GM23338 (cell line): ENCODE results near the gene CHCHD3. TPM values are rescaled to one million over a fixed set of nuclear protein-coding genes. Genes with fewer than 3 reads are reported as not detected.
A peak's percentile ranks its signal among the peaks of the same experiment; 100 is the strongest.

ENCODE experiments used
- ATAC-seq: fragments of 200-7000 bp; cut with Tn5 transposase; 3 replicates; pipeline ENCODE4 v1.9.1; 2020
- DNase-seq: peaks from one replicate; pipeline ENCODE4 v3.0.0-alpha.2; 2015; ENCODE audit warnings: low spot score
- H2AFZ ChIP-seq: fragments of 200-600 bp; sonication (generic); 2 replicates; pipeline ENCODE4 v1.8.0; 2016; ENCODE audit warnings: antibody characterized with exemption, mild to moderate bottlenecking, moderate library complexity
- H3F3A ChIP-seq: fragments of 200-600 bp; sonication (generic); replicated peaks from 2 replicates; pipeline ENCODE4 v1.8.0; 2017; ENCODE audit warnings: antibody characterized with exemption, mixed run types, low read depth
- H3K27ac ChIP-seq: fragments of 200-600 bp; sonication (generic); 2 replicates; pipeline ENCODE4 v1.6.1; 2016; ENCODE audit warnings: low read depth
- H3K27me3 ChIP-seq: fragments of 200-600 bp; sonication (generic); 2 replicates; pipeline ENCODE4 v1.8.0; 2016; ENCODE audit warnings: mild to moderate bottlenecking, mixed run types, moderate library complexity; ENCODE audit not compliant: insufficient read depth
- H3K36me3 ChIP-seq: fragments of 200-600 bp; sonication (generic); 2 replicates; pipeline ENCODE4 v1.8.0; 2016; ENCODE audit warnings: mild to moderate bottlenecking; ENCODE audit not compliant: insufficient read depth
- H3K4me1 ChIP-seq: fragments of 200-600 bp; sonication (generic); 2 replicates; pipeline ENCODE4 v1.8.0; 2016; ENCODE audit warnings: mild to moderate bottlenecking, moderate library complexity; ENCODE audit not compliant: insufficient read depth
- H3K4me2 ChIP-seq: fragments of 200-600 bp; sonication (generic); 2 replicates; pipeline ENCODE4 v1.7.1; 2017; ENCODE audit warnings: mixed run types
- H3K4me3 ChIP-seq: fragments of 200-600 bp; sonication (generic); 2 replicates; pipeline ENCODE4 v1.6.1; 2016; ENCODE audit warnings: mixed run types
- H3K79me2 ChIP-seq: fragments of 200-600 bp; sonication (generic); replicated peaks from 2 replicates; pipeline ENCODE4 v1.8.0; 2017; ENCODE audit warnings: mild to moderate bottlenecking; ENCODE audit not compliant: insufficient read depth
- H3K9me2 ChIP-seq: fragments of 200-600 bp; sonication (generic); 2 replicates; pipeline ENCODE4 v1.8.0; 2017; ENCODE audit not compliant: insufficient read depth
- H4K20me1 ChIP-seq: fragments of 200-600 bp; sonication (generic); replicated peaks from 2 replicates; pipeline ENCODE4 v1.8.0; 2017; ENCODE audit warnings: mild to moderate bottlenecking; ENCODE audit not compliant: insufficient read depth
- H3K27ac Mint-ChIP-seq: 2 replicates; pipeline ENCODE4 v1.8.0; 2020; ENCODE audit warnings: inconsistent platforms, mild to moderate bottlenecking, moderate library complexity, mixed read lengths
- H3K27me3 Mint-ChIP-seq: 3 replicates; pipeline ENCODE4 v1.8.0; 2022; ENCODE audit warnings: low read depth, mild to moderate bottlenecking, moderate library complexity, mixed read lengths, inconsistent platforms; ENCODE audit not compliant: insufficient read depth, poor library complexity
- H3K36me3 Mint-ChIP-seq: 3 replicates; pipeline ENCODE4 v1.8.0; 2021; ENCODE audit warnings: low read depth, mild to moderate bottlenecking, inconsistent platforms, moderate library complexity, mixed read lengths
- H3K4me1 Mint-ChIP-seq: 3 replicates; pipeline ENCODE4 v1.8.0; 2020; ENCODE audit warnings: mild to moderate bottlenecking, inconsistent platforms, mixed read lengths
- H3K4me3 Mint-ChIP-seq: 3 replicates; pipeline ENCODE4 v1.8.0; 2021; ENCODE audit warnings: moderate library complexity, mild to moderate bottlenecking, inconsistent platforms, mixed read lengths
- H3K9me3 Mint-ChIP-seq: 3 replicates; pipeline ENCODE4 v1.8.0; 2020; ENCODE audit warnings: moderate library complexity, mild to moderate bottlenecking, inconsistent platforms, mixed read lengths
- CREB1 ChIP-seq: fragments of 250-450 bp; sonication (Bioruptor Pico); IDR thresholded peaks from 2 replicates; pipeline ENCODE4 v1.5.0; 2020; ENCODE audit warnings: low read depth, mild to moderate bottlenecking, moderate library complexity
- EZH2 ChIP-seq: fragments of 200-600 bp; sonication (generic); IDR thresholded peaks from one replicate; pipeline ENCODE4 v1.8.0; 2017; ENCODE audit warnings: antibody characterized with exemption, mild to moderate bottlenecking, low read depth; ENCODE audit not compliant: unreplicated experiment
- EZH2phosphoT487 ChIP-seq: fragments of 200-600 bp; sonication (generic); IDR thresholded peaks from one replicate; pipeline ENCODE4 v1.8.1; 2018; ENCODE audit warnings: antibody characterized with exemption; ENCODE audit not compliant: unreplicated experiment
- JUNB ChIP-seq: IDR thresholded peaks from one replicate; pipeline ENCODE4 v1.6.1; 2016; ENCODE audit warnings: antibody characterized with exemption; ENCODE audit not compliant: unreplicated experiment
- NANOG ChIP-seq: IDR thresholded peaks from 2 replicates; pipeline ENCODE4 v1.6.1; 2016; ENCODE audit warnings: antibody characterized with exemption, borderline replicate concordance
- POLR2AphosphoS5 ChIP-seq: IDR thresholded peaks from 2 replicates; pipeline ENCODE4 v1.6.1; 2016; ENCODE audit warnings: antibody characterized with exemption, low read depth
- STAT1 ChIP-seq: IDR thresholded peaks from one replicate; pipeline ENCODE4 v1.6.1; 2016; ENCODE audit warnings: antibody characterized with exemption; ENCODE audit not compliant: unreplicated experiment
- ZNF114 ChIP-seq: fragments of 250-450 bp; sonication (Bioruptor Pico); IDR thresholded peaks from 2 replicates; pipeline ENCODE4 v1.5.0; 2020; ENCODE audit warnings: mild to moderate bottlenecking, moderate library complexity
- ZNF331 ChIP-seq: fragments of 250-450 bp; sonication (Bioruptor Pico); IDR thresholded peaks from 2 replicates; pipeline ENCODE4 v1.5.0; 2020; ENCODE audit warnings: low read depth, mild to moderate bottlenecking, moderate library complexity
- polyA plus RNA-seq: library from polyadenylated mRNA; unstranded; fragments of >200 nt; fragmentation: Nextera tagmentation; extraction: Ambion mirVana; gene quantifications from 2 replicates; pipeline ENCODE4 v1.2.1, GENCODE V29; 2016
- total RNA-seq: library from RNA; depleted of rRNA; stranded (reverse); fragments of >200 nt; shearing (Covaris generic); gene quantifications from 2 replicates; pipeline ENCODE4 v1.2.3, GENCODE V29; 2014
- TF ChIP-seq, protein P1 (sequence below): IDR thresholded peaks from 2 replicates; pipeline ENCODE4 v1.6.1; 2016; ENCODE audit warnings: antibody characterized with exemption
- TF ChIP-seq, protein P2 (sequence below): IDR thresholded peaks from one replicate; pipeline ENCODE4 v1.6.1; 2018; ENCODE audit warnings: antibody characterized with exemption; ENCODE audit not compliant: unreplicated experiment
- TF ChIP-seq, protein P3 (sequence below), 2 experiments: fragments of 200-600 bp in 1 of 2; sonication (generic) in 1 of 2; conservative IDR thresholded peaks; 2 replicates each; pipeline versions ENCODE4 v1.5.1 to v1.6.1; 2016 to 2017; ENCODE audit warnings: antibody characterized with exemption in 2 of 2, low read depth in 2 of 2, mild to moderate bottlenecking in 2 of 2, moderate library complexity in 1 of 2

The CHCHD3 gene
- total and polyA plus RNA-seq, 2 experiments from 2014 or later: 107 to 131 TPM

DNA sequence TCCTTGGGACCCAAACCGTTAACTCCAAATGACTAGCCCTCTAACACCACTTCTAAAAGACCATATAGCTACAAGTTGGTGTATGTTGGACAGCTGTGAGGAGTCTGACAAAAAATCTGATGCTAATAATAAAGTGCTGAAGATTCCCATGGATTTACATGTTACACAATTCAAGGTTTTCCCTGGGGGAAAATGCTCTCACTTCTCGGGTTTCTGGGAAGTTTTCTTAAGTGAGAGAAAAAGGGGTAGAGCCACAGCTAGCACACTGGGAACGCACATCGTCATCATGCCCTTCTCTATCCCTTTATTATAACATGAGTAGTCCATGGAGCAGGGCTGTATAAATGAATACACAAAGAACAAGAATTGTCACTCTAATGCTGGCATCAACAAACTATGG is 162.1 kb downstream of the CHCHD3 start (continued):
- TF ChIP-seq ZNF114 (CRISPR knock-in tag) (no peak), EZH2phosphoT487 (no peak), POLR2AphosphoS5 (no peak), NANOG (no peak), JUNB (no peak)
- TF ChIP-seq, protein P1, sequence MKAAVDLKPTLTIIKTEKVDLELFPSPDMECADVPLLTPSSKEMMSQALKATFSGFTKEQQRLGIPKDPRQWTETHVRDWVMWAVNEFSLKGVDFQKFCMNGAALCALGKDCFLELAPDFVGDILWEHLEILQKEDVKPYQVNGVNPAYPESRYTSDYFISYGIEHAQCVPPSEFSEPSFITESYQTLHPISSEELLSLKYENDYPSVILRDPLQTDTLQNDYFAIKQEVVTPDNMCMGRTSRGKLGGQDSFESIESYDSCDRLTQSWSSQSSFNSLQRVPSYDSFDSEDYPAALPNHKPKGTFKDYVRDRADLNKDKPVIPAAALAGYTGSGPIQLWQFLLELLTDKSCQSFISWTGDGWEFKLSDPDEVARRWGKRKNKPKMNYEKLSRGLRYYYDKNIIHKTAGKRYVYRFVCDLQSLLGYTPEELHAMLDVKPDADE: no peak
- TF ChIP-seq, protein P2, sequence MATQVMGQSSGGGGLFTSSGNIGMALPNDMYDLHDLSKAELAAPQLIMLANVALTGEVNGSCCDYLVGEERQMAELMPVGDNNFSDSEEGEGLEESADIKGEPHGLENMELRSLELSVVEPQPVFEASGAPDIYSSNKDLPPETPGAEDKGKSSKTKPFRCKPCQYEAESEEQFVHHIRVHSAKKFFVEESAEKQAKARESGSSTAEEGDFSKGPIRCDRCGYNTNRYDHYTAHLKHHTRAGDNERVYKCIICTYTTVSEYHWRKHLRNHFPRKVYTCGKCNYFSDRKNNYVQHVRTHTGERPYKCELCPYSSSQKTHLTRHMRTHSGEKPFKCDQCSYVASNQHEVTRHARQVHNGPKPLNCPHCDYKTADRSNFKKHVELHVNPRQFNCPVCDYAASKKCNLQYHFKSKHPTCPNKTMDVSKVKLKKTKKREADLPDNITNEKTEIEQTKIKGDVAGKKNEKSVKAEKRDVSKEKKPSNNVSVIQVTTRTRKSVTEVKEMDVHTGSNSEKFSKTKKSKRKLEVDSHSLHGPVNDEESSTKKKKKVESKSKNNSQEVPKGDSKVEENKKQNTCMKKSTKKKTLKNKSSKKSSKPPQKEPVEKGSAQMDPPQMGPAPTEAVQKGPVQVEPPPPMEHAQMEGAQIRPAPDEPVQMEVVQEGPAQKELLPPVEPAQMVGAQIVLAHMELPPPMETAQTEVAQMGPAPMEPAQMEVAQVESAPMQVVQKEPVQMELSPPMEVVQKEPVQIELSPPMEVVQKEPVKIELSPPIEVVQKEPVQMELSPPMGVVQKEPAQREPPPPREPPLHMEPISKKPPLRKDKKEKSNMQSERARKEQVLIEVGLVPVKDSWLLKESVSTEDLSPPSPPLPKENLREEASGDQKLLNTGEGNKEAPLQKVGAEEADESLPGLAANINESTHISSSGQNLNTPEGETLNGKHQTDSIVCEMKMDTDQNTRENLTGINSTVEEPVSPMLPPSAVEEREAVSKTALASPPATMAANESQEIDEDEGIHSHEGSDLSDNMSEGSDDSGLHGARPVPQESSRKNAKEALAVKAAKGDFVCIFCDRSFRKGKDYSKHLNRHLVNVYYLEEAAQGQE: no peak

DNA sequence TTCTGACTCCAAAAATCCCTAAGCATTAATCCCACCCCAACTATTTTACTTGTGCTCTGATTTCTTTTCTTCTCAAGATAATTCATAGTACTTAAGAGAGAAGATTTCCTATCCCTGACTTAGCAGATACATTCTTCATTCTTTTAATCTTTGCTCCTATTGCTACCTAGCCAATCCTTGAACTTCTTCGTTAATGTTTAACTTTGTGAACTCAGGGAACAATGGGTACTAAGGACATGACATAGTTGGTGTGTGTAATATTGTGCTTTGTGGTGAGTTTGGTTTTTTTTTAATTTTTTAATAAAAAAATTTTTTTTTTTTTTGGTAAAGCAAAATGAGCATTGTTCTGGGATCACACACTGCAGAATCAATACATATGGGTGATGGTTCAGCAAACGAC is 166.2 kb downstream of the CHCHD3 start:
- Histone ChIP-seq H3K9me2 (no peaks in the 10 kb centered on the region), H4K20me1 (peaks cover 14% of the 10 kb centered on the region; the same call in 1 of the 2 replicates), H3K79me2 (peaks cover 13% of the 10 kb centered on the region), H3K27me3 (no peaks in the 10 kb centered on the region), H3F3A (no peaks in the 10 kb centered on the region), H3K27ac (no peak overlapping the region), H3K4me1 (0 out of 2 replicates have a peak, but pooled peaks cover 4% of the 10 kb centered on the region), H3K36me3 (no peaks in the 10 kb centered on the region), H2AFZ (no peak overlapping the region), H3K4me2 (no peak overlapping the region), H3K4me3 (no peak overlapping the region)
- H3K27ac Mint-ChIP-seq: 0 out of 2 replicates have a peak overlapping the region, but pooled peaks have one; percentile 9
- H3K4me1 Mint-ChIP-seq: peaks cover 2% of the 10 kb centered on the region; the same call in 2 of the 3 replicates
- H3K36me3 Mint-ChIP-seq: peaks cover 9% of the 10 kb centered on the region; the same call in 2 of the 3 replicates
- H3K27me3 Mint-ChIP-seq: no peaks in the 10 kb centered on the region
- no peaks in the 10 kb centered on the region for H3K9me3 Mint-ChIP-seq
- H3K4me3 Mint-ChIP-seq: no peak overlapping the region
- DNase-seq (no peak), ATAC-seq (no peak)
- TF ChIP-seq STAT1: no peak
- TF ChIP-seq ZNF331: no peak
- no peak for TF ChIP-seq POLR2AphosphoS5
- no peak for TF ChIP-seq EZH2
- TF ChIP-seq, protein P1: no peak
- no peak for TF ChIP-seq NANOG
- TF ChIP-seq ZNF114 (CRISPR knock-in tag): no peak
- TF ChIP-seq CREB1 (CRISPR knock-in tag): no peak
- TF ChIP-seq, protein P2: no peak
- TF ChIP-seq, protein P3, sequence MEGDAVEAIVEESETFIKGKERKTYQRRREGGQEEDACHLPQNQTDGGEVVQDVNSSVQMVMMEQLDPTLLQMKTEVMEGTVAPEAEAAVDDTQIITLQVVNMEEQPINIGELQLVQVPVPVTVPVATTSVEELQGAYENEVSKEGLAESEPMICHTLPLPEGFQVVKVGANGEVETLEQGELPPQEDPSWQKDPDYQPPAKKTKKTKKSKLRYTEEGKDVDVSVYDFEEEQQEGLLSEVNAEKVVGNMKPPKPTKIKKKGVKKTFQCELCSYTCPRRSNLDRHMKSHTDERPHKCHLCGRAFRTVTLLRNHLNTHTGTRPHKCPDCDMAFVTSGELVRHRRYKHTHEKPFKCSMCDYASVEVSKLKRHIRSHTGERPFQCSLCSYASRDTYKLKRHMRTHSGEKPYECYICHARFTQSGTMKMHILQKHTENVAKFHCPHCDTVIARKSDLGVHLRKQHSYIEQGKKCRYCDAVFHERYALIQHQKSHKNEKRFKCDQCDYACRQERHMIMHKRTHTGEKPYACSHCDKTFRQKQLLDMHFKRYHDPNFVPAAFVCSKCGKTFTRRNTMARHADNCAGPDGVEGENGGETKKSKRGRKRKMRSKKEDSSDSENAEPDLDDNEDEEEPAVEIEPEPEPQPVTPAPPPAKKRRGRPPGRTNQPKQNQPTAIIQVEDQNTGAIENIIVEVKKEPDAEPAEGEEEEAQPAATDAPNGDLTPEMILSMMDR (conservative IDR thresholded peaks at IDR 0.05; ENCODE audit: low read depth in 2 of 2): no peak
- no peak for TF ChIP-seq JUNB
- TF ChIP-seq EZH2phosphoT487: no peak
